Calu3 (cell line): ENCODE data around the gene GATC. TPM values are rescaled to one million over a fixed set of nuclear protein-coding genes. Genes with fewer than 3 reads are reported as not detected.

ENCODE experiments used
- BruUV-seq: library from RNA; stranded (reverse); fragments of 400-500 nt; replicated peaks from 2 replicates; lab custom pipeline; 2021; lab: Mats Ljungman, UMichigan
- CTCF ChIA-PET: fragments of 300-600 bp; sonication (Branson Sonifier 250); formaldehyde crosslinking; loops from one replicate; lab custom pipeline; 2022; ENCODE audit warnings: antibody characterized with exemption; lab: Charles Lee
- DNase-seq: peaks from one replicate; pipeline ENCODE4 v3.0.0; 2022
- H3K27ac Mint-ChIP-seq: one replicate; pipeline ENCODE4 v1.8.0; 2022; ENCODE audit warnings: mixed read lengths; ENCODE audit not compliant: unreplicated experiment
- H3K27me3 Mint-ChIP-seq: one replicate; pipeline ENCODE4 v1.8.0; 2022; ENCODE audit warnings: mixed read lengths; ENCODE audit not compliant: unreplicated experiment
- H3K36me3 Mint-ChIP-seq: one replicate; pipeline ENCODE4 v1.8.0; 2022; ENCODE audit warnings: mild to moderate bottlenecking, moderate library complexity, mixed read lengths; ENCODE audit not compliant: insufficient read depth, unreplicated experiment
- H3K4me1 Mint-ChIP-seq: one replicate; pipeline ENCODE4 v1.8.0; 2022; ENCODE audit warnings: mild to moderate bottlenecking, low read depth, mixed read lengths; ENCODE audit not compliant: unreplicated experiment
- H3K4me3 Mint-ChIP-seq: one replicate; pipeline ENCODE4 v1.8.0; 2022; ENCODE audit warnings: mild to moderate bottlenecking, low read depth, moderate library complexity, mixed read lengths; ENCODE audit not compliant: unreplicated experiment
- H3K9me3 Mint-ChIP-seq: one replicate; pipeline ENCODE4 v1.8.0; 2022; ENCODE audit warnings: low read depth, mixed read lengths; ENCODE audit not compliant: unreplicated experiment
- intact Hi-C: fragments of 100-400 bp; cut with micrococcal nuclease; formaldehyde crosslinking; loops from one replicate; pipeline ENCODE4 v1.10.0; 2022; ENCODE audit not compliant: unreplicated experiment
- total RNA-seq: library from RNA; stranded (reverse); gene quantifications from 2 replicates; pipeline ENCODE4 v1.2.3, GENCODE V29; 2022
- TF ChIP-seq, protein P1 (sequence below): fragments of 200-600 bp; IDR thresholded peaks from one replicate; pipeline ENCODE4 v1.8.0; 2022; ENCODE audit warnings: antibody characterized with exemption; ENCODE audit not compliant: unreplicated experiment

Gene GATC
- total RNA-seq, 1 experiment from 2014 or later = 29.7 TPM

GRCh38 chr12:120463712-120464111 is 17.5 kb downstream of the GATC start:
- H3K36me3 Mint-ChIP-seq = peaks cover 98% of the 10 kb centered on the region
- BruUV-seq = no TSS peak
- TF ChIP-seq, protein P1, sequence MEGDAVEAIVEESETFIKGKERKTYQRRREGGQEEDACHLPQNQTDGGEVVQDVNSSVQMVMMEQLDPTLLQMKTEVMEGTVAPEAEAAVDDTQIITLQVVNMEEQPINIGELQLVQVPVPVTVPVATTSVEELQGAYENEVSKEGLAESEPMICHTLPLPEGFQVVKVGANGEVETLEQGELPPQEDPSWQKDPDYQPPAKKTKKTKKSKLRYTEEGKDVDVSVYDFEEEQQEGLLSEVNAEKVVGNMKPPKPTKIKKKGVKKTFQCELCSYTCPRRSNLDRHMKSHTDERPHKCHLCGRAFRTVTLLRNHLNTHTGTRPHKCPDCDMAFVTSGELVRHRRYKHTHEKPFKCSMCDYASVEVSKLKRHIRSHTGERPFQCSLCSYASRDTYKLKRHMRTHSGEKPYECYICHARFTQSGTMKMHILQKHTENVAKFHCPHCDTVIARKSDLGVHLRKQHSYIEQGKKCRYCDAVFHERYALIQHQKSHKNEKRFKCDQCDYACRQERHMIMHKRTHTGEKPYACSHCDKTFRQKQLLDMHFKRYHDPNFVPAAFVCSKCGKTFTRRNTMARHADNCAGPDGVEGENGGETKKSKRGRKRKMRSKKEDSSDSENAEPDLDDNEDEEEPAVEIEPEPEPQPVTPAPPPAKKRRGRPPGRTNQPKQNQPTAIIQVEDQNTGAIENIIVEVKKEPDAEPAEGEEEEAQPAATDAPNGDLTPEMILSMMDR = no peak
- no peak for DNase-seq
- H3K4me3 Mint-ChIP-seq = no peak overlapping the region
- CTCF ChIA-PET = no interaction called here
- H3K4me1 Mint-ChIP-seq = peaks cover 34% of the 10 kb centered on the region
- no peak overlapping the region for H3K27ac Mint-ChIP-seq
- H3K27me3 Mint-ChIP-seq = no peaks in the 10 kb centered on the region
- no peaks in the 10 kb centered on the region for H3K9me3 Mint-ChIP-seq
- intact Hi-C loops = no loop called here

DNA sequence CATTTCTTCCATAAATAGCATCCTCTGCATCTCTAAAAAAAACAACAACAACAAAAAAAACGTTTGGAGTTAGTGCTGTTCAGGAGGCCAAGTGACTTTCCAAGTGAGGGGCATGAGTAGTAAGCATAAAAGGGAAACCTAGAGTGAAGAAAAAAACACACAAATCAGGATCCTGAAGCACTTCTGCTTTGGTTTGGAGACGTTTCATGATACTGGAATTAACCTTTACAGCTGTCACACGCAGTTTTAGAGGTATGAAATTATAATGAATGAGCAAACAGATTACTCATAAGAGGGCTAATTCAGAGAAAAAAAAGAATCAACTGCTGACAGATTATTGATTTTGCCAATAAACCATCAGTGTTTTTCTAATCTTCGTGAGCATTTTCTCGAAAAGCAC is 19.5 kb downstream of the GATC start:
- Mint-ChIP-seq H3K27me3 (no peaks in the 10 kb centered on the region), H3K4me1 (peaks cover 34% of the 10 kb centered on the region), H3K4me3 (no peak overlapping the region), H3K27ac (no peak overlapping the region), H3K36me3 (peaks cover 92% of the 10 kb centered on the region), H3K9me3 (no peaks in the 10 kb centered on the region)
- DNase-seq = no peak
- BruUV-seq = no TSS peak
- intact Hi-C loops = no loop called here
- CTCF ChIA-PET = no interaction called here
- TF ChIP-seq, protein P1 = no peak

- TF ChIP-seq, protein P1 = peak; percentile 53
- CTCF ChIA-PET = interaction anchor here (0.9 to 1.0 kb wide), 2 partner anchors 8 to 29 kb away, joined by 3 to 5 read pairs; no protein-coding TSS in a partner anchor
- intact Hi-C loops = no loop called here
- Mint-ChIP-seq H3K27me3 (no peaks in the 10 kb centered on the region), H3K4me3 (no peak overlapping the region), H3K27ac (no peak overlapping the region), H3K4me1 (peaks cover 34% of the 10 kb centered on the region), H3K9me3 (no peaks in the 10 kb centered on the region), H3K36me3 (peaks cover 82% of the 10 kb centered on the region)
- BruUV-seq = no TSS peak
- DNase-seq = peak; percentile 59
Measured at GRCh38 chr12:120466560-120467315, 20.5 kb downstream of the GATC start.

GRCh38 chr12:120467439-120467838 is 21.2 kb downstream of the GATC start:
- Mint-ChIP-seq H3K9me3 (no peaks in the 10 kb centered on the region), H3K4me1 (peaks cover 34% of the 10 kb centered on the region), H3K27me3 (no peaks in the 10 kb centered on the region), H3K27ac (no peak overlapping the region), H3K4me3 (peak overlapping the region; percentile 95), H3K36me3 (peaks cover 77% of the 10 kb centered on the region)
- CTCF ChIA-PET = interaction anchor here (0.5 to 0.9 kb wide), 2 partner anchors 30 to 88 kb away, joined by 3 to 6 read pairs; no protein-coding TSS in a partner anchor
- intact Hi-C loops = no loop called here
- TF ChIP-seq, protein P1 = no peak
- DNase-seq = no peak
- no TSS peak for BruUV-seq
